ENCODE results near the gene ARGLU1.

DNA sequence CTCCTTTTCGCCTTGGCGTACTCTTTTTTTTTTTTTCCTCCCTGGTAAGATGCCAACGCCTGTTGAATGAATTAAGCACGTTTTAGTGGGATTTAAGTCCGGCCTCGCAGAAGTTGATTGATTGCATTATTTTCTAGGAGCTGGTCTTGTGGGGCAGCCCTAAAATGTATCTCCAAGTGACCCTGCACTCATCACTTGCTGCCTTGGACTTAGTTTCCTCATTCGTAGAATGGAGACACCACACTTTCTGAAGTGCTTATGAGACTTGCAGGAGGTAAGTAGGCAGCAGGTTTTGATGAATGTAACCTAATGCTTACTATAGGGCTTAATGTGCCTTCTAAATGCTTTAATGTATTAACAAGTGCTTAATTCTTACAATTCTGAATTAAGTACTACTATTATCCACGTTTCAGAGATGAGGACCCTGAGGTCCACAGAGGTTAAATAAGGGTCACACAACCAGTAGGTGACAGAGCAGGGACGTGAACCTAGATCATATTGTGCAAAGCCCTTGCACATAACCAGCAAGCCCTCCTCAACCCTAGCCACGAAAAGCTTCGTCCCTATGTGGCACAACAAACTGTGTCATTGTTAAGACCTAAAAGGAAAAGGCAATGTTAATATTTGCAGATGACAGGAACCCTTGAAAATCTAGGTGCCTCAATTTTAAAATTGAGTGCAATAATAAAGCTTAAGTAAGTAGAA, 514 bp upstream of the ARGLU1 start:
- TF ChIP-seq GATA3 (IDR thresholded peaks at IDR 0.05; ENCODE audit: low read depth, low read length), result no peak
- no peak for TF ChIP-seq GATA2 (IDR thresholded peaks at IDR 0.05; ENCODE audit: low read depth, low read length)

All from SH-SY5Y (cell line).